K562 (cell line): ENCODE measurements around the gene NELL1. TPM values are rescaled to one million over a fixed set of nuclear protein-coding genes. Genes with fewer than 3 reads are reported as not detected.

ENCODE experiments used
- ATAC-seq: fragments of 200-7000 bp; cut with Tn5 transposase; 3 replicates; pipeline ENCODE4 v1.9.1; 2020; ENCODE audit warnings: moderate library complexity
- BruUV-seq: library from RNA; stranded (reverse); fragments of 400-500 nt; replicated peaks from 2 replicates; lab custom pipeline; 2021; lab: Mats Ljungman, UMichigan
- CTCF ChIA-PET: fragments of 300-600 bp; formaldehyde crosslinking; extraction: SDS; loops from one replicate; lab custom pipeline; 2021; ENCODE audit warnings: low intra/inter-chr PET ratio; lab: Yijun Ruan, JAX
- POLR2A ChIA-PET: fragments of 300-600, 350-650 bp; sonication (Branson Sonifier 250); formaldehyde crosslinking; extraction: SDS; loops from one replicate; lab custom pipeline; 2021; ENCODE audit warnings: antibody characterized with exemption, inconsistent platforms; lab: Yijun Ruan, JAX
- DNase-seq, 4 experiments: peaks; one replicate each; pipeline versions ENCODE4 v3.0.0 to v3.0.0-alpha.2; 2011 to 2018; ENCODE audit warnings: low spot score in 3 of 4, mixed read lengths in 3 of 4; ENCODE audit errors: extremely low read depth in 1 of 4
- FAIRE-seq: peaks from 2 replicates; lab custom pipeline; 2011; peaks lifted over from hg19 to GRCh38; lab: Jason Lieb, UNC
- H2AFZ ChIP-seq: 2 replicates; pipeline ENCODE4 v1.6.0; 2011; ENCODE audit warnings: low read depth, low read length, control low read depth, inconsistent platforms
- H3K27ac ChIP-seq: fragments of 200-600 bp; 3 replicates; pipeline ENCODE4 v1.8.0; 2011; ENCODE audit warnings: low read depth, mild to moderate bottlenecking, control low read depth, inconsistent platforms, low read length, moderate library complexity, mixed read lengths; ENCODE audit errors: extremely low read depth
- H3K27me3 ChIP-seq, 2 experiments: fragments of 300-600 bp in 1 of 2; 2 replicates in 1 of 2; 3 replicates in 1 of 2; pipeline versions ENCODE4 v1.6.0 to v1.8.0; 2011; ENCODE audit warnings: inconsistent platforms in 2 of 2, low read length in 2 of 2, mild to moderate bottlenecking in 1 of 2, mixed read lengths in 1 of 2, moderate library complexity in 1 of 2; ENCODE audit not compliant: control insufficient read depth in 2 of 2, insufficient read depth in 2 of 2
- H3K36me3 ChIP-seq: fragments of 300-600 bp; 3 replicates; pipeline ENCODE4 v1.8.0; 2011; ENCODE audit warnings: mild to moderate bottlenecking, low read length, inconsistent platforms; ENCODE audit not compliant: control insufficient read depth, insufficient read depth
- H3K4me1 ChIP-seq, 2 experiments: fragments of 200-600 bp in 1 of 2; replicated peaks in 1 of 2; 2 replicates in 1 of 2; 3 replicates in 1 of 2; pipeline versions ENCODE4 v1.5.1 to v1.8.0; 2011; ENCODE audit warnings: inconsistent platforms in 2 of 2, low read length in 2 of 2, mild to moderate bottlenecking in 1 of 2, mixed read lengths in 1 of 2, moderate library complexity in 1 of 2; ENCODE audit not compliant: control insufficient read depth in 2 of 2, insufficient read depth in 2 of 2
- H3K4me2 ChIP-seq: 2 replicates; pipeline ENCODE4 v1.6.1; 2011; ENCODE audit warnings: low read length, control low read depth, inconsistent platforms, mixed read lengths; ENCODE audit not compliant: insufficient read depth
- H3K4me3 ChIP-seq: fragments of 200-600 bp; sonication (generic), shearing (Covaris generic); 2 replicates; pipeline ENCODE4 v1.5.1; 2016; ENCODE audit warnings: control low read depth, inconsistent platforms
- H3K79me2 ChIP-seq: fragments of 200-600 bp; 3 replicates; pipeline ENCODE4 v1.8.0; 2011; ENCODE audit warnings: low read length, inconsistent platforms; ENCODE audit not compliant: control insufficient read depth, insufficient read depth
- H3K9ac ChIP-seq, 2 experiments: 2 replicates each; pipeline versions ENCODE4 v1.6.0 to v1.6.1; 2011; ENCODE audit warnings: low read depth in 2 of 2, low read length in 2 of 2, control low read depth in 1 of 2, inconsistent platforms in 1 of 2, mild to moderate bottlenecking in 1 of 2, mixed read lengths in 1 of 2; ENCODE audit not compliant: insufficient read depth in 1 of 2
- H3K9me1 ChIP-seq: one replicate; pipeline ENCODE4 v1.6.0; 2011; ENCODE audit warnings: inconsistent platforms, mild to moderate bottlenecking, low read length, moderate library complexity; ENCODE audit not compliant: control insufficient read depth, insufficient read depth
- H3K9me3 ChIP-seq: replicated peaks from 2 replicates; pipeline ENCODE4 v1.5.1; 2011; ENCODE audit warnings: low read depth, low read length, inconsistent platforms; ENCODE audit not compliant: control insufficient read depth, insufficient read depth
- H4K20me1 ChIP-seq: replicated peaks from 2 replicates; pipeline ENCODE4 v1.6.1; 2011; ENCODE audit warnings: low read length, inconsistent platforms, mixed read lengths; ENCODE audit not compliant: control insufficient read depth, insufficient read depth
- EHMT2 ChIP-seq: fragments of 450-650 bp; IDR thresholded peaks from 2 replicates; pipeline ENCODE4 v1.6.1; 2018; ENCODE audit warnings: antibody characterized with exemption
- KDM2B ChIP-seq: fragments of 250-450 bp; sonication (Bioruptor Pico); IDR thresholded peaks from 2 replicates; pipeline ENCODE4 v1.8.0; 2021; ENCODE audit warnings: mild to moderate bottlenecking, moderate library complexity
- MBD2 ChIP-seq: sonication (generic); IDR thresholded peaks from 2 replicates; pipeline ENCODE4 v1.6.1; 2016; ENCODE audit warnings: low read depth, borderline replicate concordance
- MTA1 ChIP-seq: fragments of 450-650 bp; IDR thresholded peaks from 2 replicates; pipeline ENCODE4 v1.6.1; 2017; ENCODE audit warnings: borderline replicate concordance
- MXI1 ChIP-seq: IDR thresholded peaks from 2 replicates; pipeline ENCODE4 v1.6.1; 2011; ENCODE audit warnings: low read depth, mild to moderate bottlenecking, improper control_type of control experiment, low read length
- NFIC ChIP-seq: fragments of 450-650 bp; IDR thresholded peaks from 2 replicates; pipeline ENCODE4 v1.6.1; 2017; ENCODE audit warnings: mild to moderate bottlenecking, inconsistent platforms
- NONO ChIP-seq, 2 experiments: fragments of 200-400 bp in 1 of 2; fragments of 450-650 bp in 1 of 2; formaldehyde crosslinking in 1 of 2; IDR thresholded peaks; 2 replicates each; pipeline ENCODE4 v1.6.1; 2017; ENCODE audit warnings: low read depth in 2 of 2, mild to moderate bottlenecking in 2 of 2, moderate library complexity in 2 of 2, low read length in 1 of 2
- PTRF ChIP-seq: fragments of 450-650 bp; IDR thresholded peaks from 2 replicates; pipeline ENCODE4 v1.6.1; 2016; ENCODE audit warnings: mild to moderate bottlenecking, missing genetic modification characterization, missing compliant biosample characterization
- SMC3 ChIP-seq: conservative IDR thresholded peaks from 2 replicates; pipeline ENCODE4 v1.6.1; 2011; ENCODE audit warnings: low read depth, low read length, improper control_type of control experiment; ENCODE audit not compliant: insufficient read depth
- ZC3H8 ChIP-seq: fragments of 450-650 bp; IDR thresholded peaks from 2 replicates; pipeline ENCODE4 v1.6.1; 2017
- ZNF3 ChIP-seq: fragments of 250-450 bp; sonication (Bioruptor Pico); IDR thresholded peaks from 2 replicates; pipeline ENCODE4 v1.5.0; 2021; ENCODE audit warnings: mild to moderate bottlenecking, moderate library complexity
- ZNF561 ChIP-seq: fragments of 450-650 bp; formaldehyde crosslinking; conservative IDR thresholded peaks from 2 replicates; pipeline ENCODE4 v1.4.0; 2020; ENCODE audit warnings: mild to moderate bottlenecking, moderate library complexity
- ZNF785 ChIP-seq: fragments of 250-450 bp; sonication (Bioruptor Pico); IDR thresholded peaks from 2 replicates; pipeline ENCODE4 v1.4.0; 2020; ENCODE audit warnings: mild to moderate bottlenecking
- WGBS: fragments of 100-300 bp; shearing (Covaris generic); methylation state at CpG from one replicate; pipeline ENCODE4 v1.1.6; 2016; ENCODE audit warnings: low coverage, mixed read lengths; ENCODE audit not compliant: insufficient coverage; ENCODE audit errors: missing lambda C conversion rate; 5-methylcytosine and 5-hydroxymethylcytosine counted together
- in situ Hi-C: fragments of 300-500 bp; cut with MboI; formaldehyde crosslinking; loops from 4 replicates; pipeline ENCODE4 v1.15.0; 2018; ENCODE audit warnings: inconsistent platforms, mixed read lengths
- intact Hi-C: fragments of 100-400 bp; cut with micrococcal nuclease; formaldehyde crosslinking; loops from 2 replicates; pipeline ENCODE4 v1.14.2; 2022
- polyA plus RNA-seq, 8 experiments: library from polyadenylated mRNA; depleted of rRNA in 4 of 8; stranded (reverse) in 5 of 8; unstranded in 3 of 8; fragments of >200 nt; fragmentation: Nextera tagmentation in 2 of 8; fragmentation: Illumina TruSeq in 1 of 8; extraction: Ambion mirVana in 2 of 8; extraction: Trizol in 1 of 8; gene quantifications; 2 replicates each; pipeline versions ENCODE4 v1.2.1 to v1.2.3, GENCODE V29; 2011 to 2014; ENCODE audit warnings: inconsistent platforms in 1 of 8, missing spikeins in 1 of 8
- total RNA-seq, 7 experiments: library from RNA; depleted of rRNA in 6 of 7; stranded (reverse); fragments of >200 nt in 6 of 7; fragmentation: Illumina TruSeq in 2 of 7; extraction: Trizol in 2 of 7; gene quantifications; 2 replicates each; pipeline versions ENCODE4 v1.2.1 to v1.2.3, GENCODE V29; 2011 to 2021; ENCODE audit warnings: low replicate concordance in 1 of 7
- TF ChIP-seq, protein P1 (sequence below): fragments of 200-800 bp; sonication (Bioruptor generic); IDR thresholded peaks from 2 replicates; pipeline ENCODE4 v1.6.1; 2017; ENCODE audit warnings: missing genetic modification characterization, missing compliant biosample characterization
- TF ChIP-seq, protein P2 (sequence below), 2 experiments: fragments of 450-650 bp in 1 of 2; sonication (generic) in 1 of 2; formaldehyde crosslinking in 1 of 2; IDR thresholded peaks in 1 of 2; conservative IDR thresholded peaks in 1 of 2; 2 replicates each; pipeline versions ENCODE4 v1.6.1 to v1.8.1; 2016 to 2023; ENCODE audit warnings: mild to moderate bottlenecking in 2 of 2, moderate library complexity in 2 of 2, inconsistent platforms in 1 of 2, missing genetic modification reagents in 1 of 2
- TF ChIP-seq, protein P3 (sequence below): conservative IDR thresholded peaks from 2 replicates; pipeline ENCODE4 v1.6.1; 2011; ENCODE audit warnings: low read depth, mild to moderate bottlenecking, low read length; ENCODE audit not compliant: control insufficient read depth
- TF ChIP-seq, protein P4 (sequence below): fragments of 250-450 bp; sonication (Bioruptor Pico); IDR thresholded peaks from 2 replicates; pipeline ENCODE4 v1.8.0; 2022; ENCODE audit warnings: inconsistent platforms

The NELL1 gene
- total and polyA plus RNA-seq, 9 of the 15 experiments (the other 6 are each of a cell fraction or from before 2014, with no cell fraction given) = not detected

DNA sequence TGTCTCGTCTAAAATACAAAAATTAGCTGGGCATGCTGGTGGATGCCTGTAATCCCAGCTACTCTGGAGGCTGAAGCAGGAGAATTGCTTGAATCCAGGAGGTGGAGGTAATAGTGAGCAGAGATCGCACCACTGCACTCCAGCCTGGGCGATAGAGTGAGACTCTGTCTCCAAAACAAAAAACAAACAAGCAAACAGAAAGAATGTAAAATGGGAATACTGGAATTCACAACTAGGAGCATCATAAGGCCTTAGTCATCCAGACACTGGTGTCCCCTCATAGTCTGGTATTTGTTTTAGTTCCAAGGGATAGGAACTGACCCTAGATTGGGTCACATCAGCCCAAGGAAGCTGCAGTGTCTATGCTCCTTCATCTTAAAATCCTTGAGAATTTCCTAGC is 520.8 kb downstream of the NELL1 start:
- FAIRE-seq (no peak), DNase-seq (no peak), ATAC-seq (no peak)
- Histone ChIP-seq H3K27ac (no peak overlapping the region), H3K4me3 (no peak overlapping the region), H2AFZ (no peak overlapping the region), H3K4me1 (no peaks in the 10 kb centered on the region), H3K9me1 (no peaks in the 10 kb centered on the region), H3K36me3 (no peaks in the 10 kb centered on the region), H3K9me3 (no peaks in the 10 kb centered on the region), H3K27me3 (no peaks in the 10 kb centered on the region), H3K79me2 (no peaks in the 10 kb centered on the region), H3K9ac (no peak overlapping the region), H3K4me2 (no peak overlapping the region), H4K20me1 (no peaks in the 10 kb centered on the region)
- in situ Hi-C loops (no loop called here), intact Hi-C loops (no loop called here)
- no TSS peak for BruUV-seq
- WGBS = 0% methylated on average over 3 of the region's 3 CpGs
- ChIA-PET CTCF (no interaction called here), POLR2A (no interaction called here)
- TF ChIP-seq ZNF3 (CRISPR knock-in tag) (no peak), ZC3H8 (no peak), ZNF785 (CRISPR knock-in tag) (no peak), ZNF561 (CRISPR knock-in tag) (no peak), PTRF (no peak), MBD2 (no peak), MXI1 (no peak), EHMT2 (no peak), KDM2B (CRISPR knock-in tag) (no peak), MTA1 (no peak), NFIC (no peak), NONO (IDR thresholded peaks at IDR 0.05; ENCODE audit: low read depth in 2 of 2, low read length in 1 of 2) (no peak), SMC3 (no peak)
- TF ChIP-seq, protein P1, sequence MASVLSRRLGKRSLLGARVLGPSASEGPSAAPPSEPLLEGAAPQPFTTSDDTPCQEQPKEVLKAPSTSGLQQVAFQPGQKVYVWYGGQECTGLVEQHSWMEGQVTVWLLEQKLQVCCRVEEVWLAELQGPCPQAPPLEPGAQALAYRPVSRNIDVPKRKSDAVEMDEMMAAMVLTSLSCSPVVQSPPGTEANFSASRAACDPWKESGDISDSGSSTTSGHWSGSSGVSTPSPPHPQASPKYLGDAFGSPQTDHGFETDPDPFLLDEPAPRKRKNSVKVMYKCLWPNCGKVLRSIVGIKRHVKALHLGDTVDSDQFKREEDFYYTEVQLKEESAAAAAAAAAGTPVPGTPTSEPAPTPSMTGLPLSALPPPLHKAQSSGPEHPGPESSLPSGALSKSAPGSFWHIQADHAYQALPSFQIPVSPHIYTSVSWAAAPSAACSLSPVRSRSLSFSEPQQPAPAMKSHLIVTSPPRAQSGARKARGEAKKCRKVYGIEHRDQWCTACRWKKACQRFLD (CRISPR knock-in tag) = no peak
- TF ChIP-seq, protein P2, sequence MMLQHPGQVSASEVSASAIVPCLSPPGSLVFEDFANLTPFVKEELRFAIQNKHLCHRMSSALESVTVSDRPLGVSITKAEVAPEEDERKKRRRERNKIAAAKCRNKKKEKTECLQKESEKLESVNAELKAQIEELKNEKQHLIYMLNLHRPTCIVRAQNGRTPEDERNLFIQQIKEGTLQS (IDR thresholded peaks at IDR 0.05) = no peak
- TF ChIP-seq, protein P2 (CRISPR knock-in tag; conservative IDR thresholded peaks at IDR 0.05) = no peak
- TF ChIP-seq, protein P3, sequence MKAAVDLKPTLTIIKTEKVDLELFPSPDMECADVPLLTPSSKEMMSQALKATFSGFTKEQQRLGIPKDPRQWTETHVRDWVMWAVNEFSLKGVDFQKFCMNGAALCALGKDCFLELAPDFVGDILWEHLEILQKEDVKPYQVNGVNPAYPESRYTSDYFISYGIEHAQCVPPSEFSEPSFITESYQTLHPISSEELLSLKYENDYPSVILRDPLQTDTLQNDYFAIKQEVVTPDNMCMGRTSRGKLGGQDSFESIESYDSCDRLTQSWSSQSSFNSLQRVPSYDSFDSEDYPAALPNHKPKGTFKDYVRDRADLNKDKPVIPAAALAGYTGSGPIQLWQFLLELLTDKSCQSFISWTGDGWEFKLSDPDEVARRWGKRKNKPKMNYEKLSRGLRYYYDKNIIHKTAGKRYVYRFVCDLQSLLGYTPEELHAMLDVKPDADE = no peak
- TF ChIP-seq, protein P4, sequence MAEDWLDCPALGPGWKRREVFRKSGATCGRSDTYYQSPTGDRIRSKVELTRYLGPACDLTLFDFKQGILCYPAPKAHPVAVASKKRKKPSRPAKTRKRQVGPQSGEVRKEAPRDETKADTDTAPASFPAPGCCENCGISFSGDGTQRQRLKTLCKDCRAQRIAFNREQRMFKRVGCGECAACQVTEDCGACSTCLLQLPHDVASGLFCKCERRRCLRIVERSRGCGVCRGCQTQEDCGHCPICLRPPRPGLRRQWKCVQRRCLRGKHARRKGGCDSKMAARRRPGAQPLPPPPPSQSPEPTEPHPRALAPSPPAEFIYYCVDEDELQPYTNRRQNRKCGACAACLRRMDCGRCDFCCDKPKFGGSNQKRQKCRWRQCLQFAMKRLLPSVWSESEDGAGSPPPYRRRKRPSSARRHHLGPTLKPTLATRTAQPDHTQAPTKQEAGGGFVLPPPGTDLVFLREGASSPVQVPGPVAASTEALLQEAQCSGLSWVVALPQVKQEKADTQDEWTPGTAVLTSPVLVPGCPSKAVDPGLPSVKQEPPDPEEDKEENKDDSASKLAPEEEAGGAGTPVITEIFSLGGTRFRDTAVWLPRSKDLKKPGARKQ (CRISPR knock-in tag) = no peak
